ENCODE data around the gene DAAM2. TPM values are rescaled to one million over a fixed set of nuclear protein-coding genes. Genes with fewer than 3 reads are reported as not detected.

DAAM2 gene
- total and polyA plus RNA-seq, 2 of the 8 experiments (the other 6 are each of a cell fraction or from before 2014, with no cell fraction given) = 1.5 to 2.9 TPM

DNA sequence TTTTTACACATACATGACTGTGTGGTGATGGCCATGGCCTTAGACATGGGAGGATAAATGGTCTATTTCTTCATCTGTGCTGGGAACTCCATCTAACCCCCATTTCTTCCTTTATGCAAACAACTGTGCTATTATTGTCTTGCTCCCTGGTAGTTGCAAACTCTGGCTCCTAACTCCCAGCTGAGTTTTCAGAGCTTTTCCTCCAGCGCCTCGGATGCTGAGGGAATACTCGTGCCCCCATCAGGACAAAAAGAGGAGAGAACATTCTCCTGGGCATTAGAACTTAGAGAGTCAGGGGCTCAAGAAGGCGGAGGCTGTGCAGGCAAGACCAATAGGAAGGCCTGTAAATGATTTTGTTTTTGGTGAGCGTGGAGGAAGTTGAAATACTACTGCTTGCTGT is 2.1 kb downstream of the DAAM2 start:
- H3K4me2 ChIP-seq (ENCODE audit: insufficient read depth in 1 of 2, low read depth in 2 of 2, low read length in 2 of 2) = no peak overlapping the region
- no peaks in the 10 kb centered on the region for H4K20me1 ChIP-seq (replicated peaks in 1 of 2; ENCODE audit: control insufficient read depth in 1 of 2, insufficient read depth in 2 of 2, low read length in 2 of 2)
- H3K4me3 ChIP-seq (ENCODE audit: extremely low read depth in 1 of 4, insufficient read depth in 2 of 4, low read depth in 3 of 4, low read length in 4 of 4) = no peak overlapping the region
- FAIRE-seq = no peak
- H3K14ac ChIP-seq (ENCODE audit: insufficient read length) = no peak overlapping the region
- H4K5ac ChIP-seq (ENCODE audit: insufficient read length, low read depth, low read length) = no peak overlapping the region
- DNase-seq (ENCODE audit: low read depth in 1 of 2, low spot score in 2 of 2) = no peak
- no peak overlapping the region for H4K91ac ChIP-seq (replicated peaks; ENCODE audit: insufficient read length, low read length)
- H3K9me3 ChIP-seq (ENCODE audit: insufficient read depth in 2 of 2, low read depth in 1 of 2, low read length in 1 of 2) = no peaks in the 10 kb centered on the region
- H3K18ac ChIP-seq (ENCODE audit: extremely low read depth, low read length) = no peak overlapping the region
- POLR2A ChIA-PET (ENCODE audit: partially characterized antibody) = interaction anchor here (1.6 kb wide), 1 partner anchor 14 kb away, joined by 4 read pairs; no protein-coding TSS in a partner anchor
- H2AK5ac ChIP-seq (ENCODE audit: low read depth, low read length) = no peak overlapping the region
- CTCF ChIA-PET (ENCODE audit: partially characterized antibody) = interaction anchor here (0.7 to 4.0 kb wide), 8 partner anchors 8 to 416 kb away, joined by 3 to 17 read pairs (median 5); no protein-coding TSS in a partner anchor
- H3K79me1 ChIP-seq (ENCODE audit: low read depth, low read length) = no peaks in the 10 kb centered on the region
- no peak overlapping the region for H3K56ac ChIP-seq (replicated peaks; ENCODE audit: insufficient read length, low read depth, low read length)
- H2BK15ac ChIP-seq (ENCODE audit: low read length) = no peak overlapping the region
- H3K27me3 ChIP-seq (replicated peaks in 1 of 4; ENCODE audit: control insufficient read depth in 3 of 4, extremely low read depth in 1 of 4, insufficient read depth in 3 of 4, low read length in 3 of 4) = peaks cover 0 to 17% (median 15%) of the 10 kb centered on the region in 4 experiments; a peak in 6 of 7 replicates
- no peak overlapping the region for H3K23ac ChIP-seq (ENCODE audit: insufficient read length)
- peaks cover 4% of the 10 kb centered on the region for H3K23me2 ChIP-seq (ENCODE audit: low read depth, low read length)
- no peak overlapping the region for H2BK20ac ChIP-seq (ENCODE audit: low read length)
- H2BK120ac ChIP-seq (replicated peaks; ENCODE audit: low read depth, low read length) = no peak overlapping the region
- no peak overlapping the region for H2BK12ac ChIP-seq (ENCODE audit: low read depth, low read length)
- no peak overlapping the region for H4K8ac ChIP-seq (ENCODE audit: extremely low read depth, insufficient read depth, low read length)
- H3K36me3 ChIP-seq (ENCODE audit: control insufficient read depth in 2 of 4, insufficient read depth in 4 of 4, low read length in 3 of 4) = no peaks in the 10 kb centered on the region
- TF ChIP-seq RFX5 (IDR thresholded peaks at IDR 0.05; ENCODE audit: borderline replicate concordance, low read depth, low read length) (no peak), KDM5A (IDR thresholded peaks at IDR 0.05; ENCODE audit: low read length) (no peak), ZNF274 (IDR thresholded peaks at IDR 0.05; ENCODE audit: borderline replicate concordance, extremely low read depth, low read length) (no peak), EP300 (IDR thresholded peaks at IDR 0.05; ENCODE audit: borderline replicate concordance in 1 of 2, low read depth in 2 of 2, low read length in 2 of 2) (no peak), SIX5 (IDR thresholded peaks at IDR 0.05; ENCODE audit: low read depth, low read length) (no peak), SUZ12 (IDR thresholded peaks at IDR 0.05; ENCODE audit: low read length) (0 out of 2 replicates have a peak, but pooled peaks have one; percentile 3), RAD21 (IDR thresholded peaks at IDR 0.05 in 1 of 2, conservative IDR thresholded peaks at IDR 0.05 in 1 of 2; ENCODE audit: low read depth in 2 of 2, low read length in 2 of 2) (peak in 1 of 2 experiments; percentile 18; a peak in 1 of 4 replicates), EGR1 (IDR thresholded peaks at IDR 0.05; ENCODE audit: borderline replicate concordance, low read depth, low read length) (no peak)
- TF ChIP-seq, protein P1, sequence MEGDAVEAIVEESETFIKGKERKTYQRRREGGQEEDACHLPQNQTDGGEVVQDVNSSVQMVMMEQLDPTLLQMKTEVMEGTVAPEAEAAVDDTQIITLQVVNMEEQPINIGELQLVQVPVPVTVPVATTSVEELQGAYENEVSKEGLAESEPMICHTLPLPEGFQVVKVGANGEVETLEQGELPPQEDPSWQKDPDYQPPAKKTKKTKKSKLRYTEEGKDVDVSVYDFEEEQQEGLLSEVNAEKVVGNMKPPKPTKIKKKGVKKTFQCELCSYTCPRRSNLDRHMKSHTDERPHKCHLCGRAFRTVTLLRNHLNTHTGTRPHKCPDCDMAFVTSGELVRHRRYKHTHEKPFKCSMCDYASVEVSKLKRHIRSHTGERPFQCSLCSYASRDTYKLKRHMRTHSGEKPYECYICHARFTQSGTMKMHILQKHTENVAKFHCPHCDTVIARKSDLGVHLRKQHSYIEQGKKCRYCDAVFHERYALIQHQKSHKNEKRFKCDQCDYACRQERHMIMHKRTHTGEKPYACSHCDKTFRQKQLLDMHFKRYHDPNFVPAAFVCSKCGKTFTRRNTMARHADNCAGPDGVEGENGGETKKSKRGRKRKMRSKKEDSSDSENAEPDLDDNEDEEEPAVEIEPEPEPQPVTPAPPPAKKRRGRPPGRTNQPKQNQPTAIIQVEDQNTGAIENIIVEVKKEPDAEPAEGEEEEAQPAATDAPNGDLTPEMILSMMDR (IDR thresholded peaks at IDR 0.05; ENCODE audit: control extremely low read depth in 1 of 3, insufficient read depth in 1 of 3, low read depth in 1 of 3, low read length in 3 of 3) = peak in 1 of 3 experiments; percentile 15; a peak in 1 of 4 replicates
- H2AFZ ChIP-seq (ENCODE audit: low read length) = no peak overlapping the region
- no peak overlapping the region for H3K4ac ChIP-seq (replicated peaks; ENCODE audit: insufficient read length, low read depth, low read length)
- H3K4me1 ChIP-seq (replicated peaks in 1 of 4; ENCODE audit: control insufficient read depth in 3 of 4, insufficient read depth in 4 of 4, low read length in 3 of 4) = peaks cover 0 to 9% (median 2%) of the 10 kb centered on the region in 4 experiments; a peak in 5 of 7 replicates
- H3K27ac ChIP-seq (ENCODE audit: low read depth, low read length) = no peak overlapping the region
- H3K9ac ChIP-seq (replicated peaks in 1 of 4; ENCODE audit: extremely low read depth in 1 of 4, low read depth in 3 of 4, low read length in 3 of 4) = no peak overlapping the region
- WGBS, 2 experiments (ENCODE audit: extremely low coverage in 1 of 2, insufficient coverage in 1 of 2, insufficient read length in 1 of 2, insufficient replicate concordance in 2 of 2, low coverage in 1 of 2, low lambda C conversion rate in 2 of 2, missing lambda C conversion rate in 1 of 2) = 76% methylated on average over 5 of the region's 5 CpGs; no CpG with 5 or more reads in 1 of the 2 experiments
- H2BK5ac ChIP-seq (ENCODE audit: low read depth, low read length) = no peak overlapping the region
- H3K79me2 ChIP-seq (ENCODE audit: control insufficient read depth in 1 of 2, insufficient read depth in 2 of 2, low read length in 2 of 2) = no peaks in the 10 kb centered on the region
